GM19238 (cell line): ENCODE results near the gene ART5.
"Not testable (repeated sequence)": the region's sequence is repeated elsewhere in the genome, so short reads cannot be mapped to it uniquely, and the experiment has no call there.

Source experiments
- DNase-seq: peaks from one replicate; pipeline ENCODE4 v3.0.0; 2011; ENCODE audit warnings: low spot score; ENCODE audit not compliant: insufficient read length

The ART5 gene

DNA sequence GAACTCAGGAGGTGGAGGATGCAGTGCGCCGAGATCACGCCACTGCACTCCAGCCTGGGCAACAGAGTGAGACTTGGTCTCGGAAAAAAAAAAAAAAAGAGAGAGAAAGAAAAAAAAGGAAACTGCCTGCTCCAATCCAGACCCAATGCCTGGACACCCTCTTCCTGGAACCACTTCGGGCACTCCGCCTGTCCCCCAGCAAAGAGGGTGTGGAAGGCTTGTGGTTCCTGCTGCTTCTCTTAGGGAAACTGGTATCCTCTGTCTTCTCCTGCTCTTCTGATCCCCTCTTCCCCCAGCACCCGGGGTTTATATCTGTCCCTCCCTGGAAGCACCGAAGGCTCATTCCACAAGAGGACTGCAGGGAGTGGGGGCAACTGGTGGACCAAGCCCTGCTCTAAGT, 16.5 kb upstream of the ART5 start:
- no peak for DNase-seq

- DNase-seq = not testable (repeated sequence)
Observed at GRCh38 chr11:3657331-3657730, 15.5 kb upstream of the ART5 start.

DNA sequence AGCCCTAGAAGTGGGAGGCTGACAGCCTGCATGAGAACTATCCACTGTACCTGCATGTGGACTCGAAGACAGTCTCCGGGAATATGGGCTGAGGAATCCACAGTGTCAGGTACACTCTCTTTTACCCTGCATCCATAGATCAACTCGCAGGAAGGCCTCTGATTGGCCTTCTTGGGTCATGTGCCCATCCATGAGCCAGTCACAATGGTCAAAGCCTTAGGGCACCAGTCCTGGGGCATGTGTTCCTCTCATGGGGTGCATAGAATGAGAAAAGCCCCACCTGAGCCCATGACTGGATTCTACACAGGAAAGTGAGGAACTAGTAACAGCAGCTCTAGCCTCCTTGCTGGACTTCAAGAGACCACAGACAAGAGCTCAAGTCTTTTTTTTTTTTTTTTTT, 13.8 kb upstream of the ART5 start:
- no peak for DNase-seq

DNA sequence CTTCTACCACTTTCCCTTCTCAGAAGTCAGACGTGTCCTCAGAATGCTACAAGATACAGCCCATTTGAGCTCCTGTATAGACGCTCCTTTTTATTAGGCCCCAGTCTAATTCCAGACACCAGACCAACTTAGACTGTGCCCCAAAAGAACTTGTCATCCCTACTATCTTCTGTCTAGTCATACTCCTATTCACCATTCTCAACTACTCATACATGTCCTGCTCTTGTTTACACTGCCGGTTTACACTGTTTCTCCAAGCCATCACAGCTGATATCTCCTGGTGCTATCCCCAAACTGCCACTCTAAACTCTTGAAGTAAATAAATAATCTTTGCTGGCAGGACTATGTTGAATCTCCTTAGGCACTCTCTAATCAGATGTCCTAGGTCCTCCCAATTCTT, 10.7 kb upstream of the ART5 start:
- DNase-seq = not testable (repeated sequence)

DNA sequence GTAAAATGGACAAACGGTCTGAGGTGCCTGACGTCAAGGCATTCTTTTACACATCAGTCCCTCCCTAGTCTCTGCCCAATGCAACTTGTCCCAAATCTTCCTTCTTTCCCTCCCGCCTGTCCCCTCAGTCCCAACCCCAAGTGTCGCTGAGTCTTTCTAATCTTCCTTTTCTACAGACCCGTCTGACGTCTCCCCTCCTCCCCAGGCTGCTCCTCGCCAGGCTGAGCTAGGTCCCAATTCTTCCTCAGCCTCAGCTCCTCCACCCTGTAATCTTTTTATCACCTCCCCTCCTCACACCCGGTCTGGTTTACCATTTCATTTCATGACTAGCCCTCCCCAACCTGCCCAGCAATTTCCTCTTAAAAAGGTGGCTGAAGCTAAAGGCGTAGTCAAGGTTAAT, 7.6 kb upstream of the ART5 start:
- DNase-seq = not testable (repeated sequence)

DNA sequence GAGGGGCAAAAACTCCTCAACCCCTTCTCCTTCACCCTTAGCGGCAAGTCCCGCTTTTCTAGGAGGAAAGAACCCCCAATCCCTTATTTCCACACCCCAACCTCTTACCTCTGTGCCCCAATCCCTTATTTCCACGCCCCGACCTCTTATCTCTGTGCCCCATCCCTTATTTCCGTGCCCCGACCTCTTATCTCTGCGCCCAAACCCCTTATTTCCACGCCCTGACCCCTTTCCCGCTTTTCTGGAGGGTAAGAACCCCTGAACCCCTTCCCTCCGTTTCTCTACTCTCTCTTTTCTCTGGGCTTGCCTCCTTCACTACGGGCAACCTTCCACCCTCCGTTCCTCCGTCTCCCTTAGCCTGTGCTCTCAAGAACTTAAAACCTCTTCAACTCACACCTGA, 7.1 kb upstream of the ART5 start:
- DNase-seq = not testable (repeated sequence)

DNA sequence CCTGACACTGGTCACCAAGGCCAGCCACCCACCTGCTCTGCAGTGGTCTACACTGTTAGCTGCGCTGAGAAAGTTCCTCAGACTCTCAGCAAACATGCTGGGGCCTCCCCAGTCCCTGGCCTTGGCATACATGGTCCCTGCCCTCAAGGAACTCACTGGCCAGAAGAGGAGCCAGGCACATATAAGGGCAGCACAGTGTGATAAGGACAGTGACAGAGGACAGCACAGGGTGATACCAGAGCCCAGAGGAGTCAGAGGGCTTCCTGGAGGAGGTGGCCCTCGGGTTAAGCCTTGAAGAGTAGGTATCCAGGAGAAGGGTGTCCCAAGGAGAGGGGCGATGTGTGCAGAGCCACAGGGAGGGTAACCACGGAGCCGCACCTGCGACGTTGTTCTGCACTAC, 3.8 kb upstream of the ART5 start:
- no peak for DNase-seq

DNA sequence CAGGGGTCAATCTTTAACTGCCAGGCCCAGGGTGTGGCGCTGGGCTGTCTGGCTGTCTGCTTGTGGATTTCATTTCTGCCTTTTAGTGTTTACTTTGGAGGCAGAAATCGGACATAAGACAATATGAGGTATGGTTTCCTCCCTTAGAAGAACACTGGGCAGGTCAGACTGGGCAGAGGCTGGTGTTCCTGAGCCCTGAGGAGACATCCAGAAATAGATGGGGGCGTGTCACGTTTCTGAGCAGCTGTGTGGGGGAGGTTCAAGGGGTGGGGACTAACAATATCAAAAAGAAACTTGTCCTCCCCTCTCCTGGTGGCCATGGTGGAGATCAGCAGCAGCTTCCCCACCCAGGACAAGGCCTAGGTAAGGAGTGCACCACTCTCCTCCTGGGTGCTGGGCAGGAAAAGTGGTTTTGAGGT, 3.0 kb upstream of the ART5 start, which contains the start of gene ART1:
Gene ART1 (plus strand): TSS at position 312 of the 419 bp plus-strand sequence. CDS start 14,086 bp downstream, outside the sequence.
- no peak for DNase-seq

GRCh38 chr11:3643102-3643546, 1.3 kb upstream of the ART5 start:
- DNase-seq = not testable (repeated sequence)

DNA sequence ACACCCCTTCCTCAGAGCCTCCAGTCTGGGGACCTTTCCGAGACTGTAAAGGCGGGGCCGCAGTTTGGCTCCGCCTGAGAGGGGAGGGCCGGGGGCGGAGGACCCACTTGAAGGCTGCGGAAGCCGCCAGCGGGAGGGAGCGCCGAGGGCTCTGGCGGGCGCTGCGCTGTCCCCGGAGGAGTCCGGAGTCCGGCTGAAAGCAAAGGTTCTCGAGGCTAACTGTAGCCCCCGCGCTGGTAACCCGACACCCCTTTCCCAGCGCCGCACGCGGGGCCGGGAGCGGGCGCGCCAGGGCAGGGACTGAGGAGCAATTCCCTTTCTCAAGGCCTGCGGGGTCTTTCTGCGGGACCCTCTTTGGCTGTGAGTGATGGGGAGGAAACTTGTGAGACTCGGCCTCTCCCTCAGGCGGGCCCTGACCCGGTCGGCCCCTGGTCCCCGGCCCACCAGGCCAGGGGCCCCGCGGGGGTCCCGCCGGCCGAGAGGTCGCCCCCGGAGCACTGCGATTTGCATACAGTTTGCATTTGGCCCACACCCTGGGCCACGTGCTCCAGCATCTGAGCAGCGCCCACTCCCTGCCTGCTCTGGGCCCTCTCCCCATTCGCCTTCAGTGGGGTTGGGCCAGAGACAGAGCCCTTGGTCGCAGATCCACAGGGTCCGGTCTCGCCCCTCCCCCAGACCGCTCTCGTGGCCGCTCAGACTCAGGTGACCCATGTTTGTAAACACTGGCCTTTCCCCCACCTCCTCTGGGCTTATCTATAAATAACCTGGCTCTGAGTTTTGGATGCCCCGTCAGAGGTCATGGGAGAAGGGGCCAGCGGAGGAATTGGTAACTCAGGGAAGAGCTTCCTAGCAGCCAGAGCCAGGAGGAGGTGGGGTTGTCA, 519 bp upstream of the ART5 start:
- DNase-seq = peak; percentile 40

GRCh38 chr11:3641191-3641590, 601 bp downstream of the ART5 start:
- no peak for DNase-seq

DNA sequence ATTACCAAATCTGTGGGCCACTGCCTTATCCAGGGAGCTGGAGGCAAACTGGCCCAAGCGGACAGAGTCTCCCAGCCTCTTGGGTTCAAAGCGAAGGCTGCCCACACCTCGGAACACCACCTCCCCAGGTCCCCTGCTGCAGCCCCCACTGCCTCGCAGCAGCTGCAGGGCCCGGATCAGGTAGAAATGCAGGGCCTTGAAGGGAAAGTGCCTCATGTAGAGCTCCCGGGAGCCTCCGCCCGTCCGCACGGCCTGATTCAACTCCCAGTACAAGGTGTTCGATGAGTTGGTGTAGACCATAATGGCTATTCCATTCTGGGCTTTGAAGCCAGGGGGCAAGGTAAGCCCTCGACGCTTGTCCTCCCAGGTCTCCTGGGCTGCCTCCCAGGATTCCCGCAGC, 2.0 kb downstream of the ART5 start:
- no peak for DNase-seq

DNA sequence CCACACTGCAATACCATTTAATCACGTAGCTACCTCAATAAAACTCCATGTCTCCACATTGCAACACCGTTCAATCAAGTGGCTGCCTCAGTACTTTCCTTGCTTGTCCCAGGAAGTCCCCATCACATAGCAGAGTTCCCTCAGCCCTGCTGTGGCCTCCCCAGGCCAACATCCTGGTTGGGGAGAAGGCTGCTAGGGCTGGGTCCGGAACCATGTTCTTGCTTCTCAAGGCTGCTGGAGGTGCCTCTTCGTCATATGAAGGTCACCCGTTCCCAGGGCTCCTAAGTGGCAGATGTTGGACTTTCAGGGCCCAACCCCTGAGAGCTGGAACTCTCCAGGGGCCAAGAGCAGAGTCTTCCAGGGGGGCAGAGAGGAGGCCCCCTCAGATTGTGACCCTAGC, 3.3 kb downstream of the ART5 start:
- no peak for DNase-seq

- DNase-seq = no peak
Observed at GRCh38 chr11:3637201-3637600, 4.6 kb downstream of the ART5 start.

DNA sequence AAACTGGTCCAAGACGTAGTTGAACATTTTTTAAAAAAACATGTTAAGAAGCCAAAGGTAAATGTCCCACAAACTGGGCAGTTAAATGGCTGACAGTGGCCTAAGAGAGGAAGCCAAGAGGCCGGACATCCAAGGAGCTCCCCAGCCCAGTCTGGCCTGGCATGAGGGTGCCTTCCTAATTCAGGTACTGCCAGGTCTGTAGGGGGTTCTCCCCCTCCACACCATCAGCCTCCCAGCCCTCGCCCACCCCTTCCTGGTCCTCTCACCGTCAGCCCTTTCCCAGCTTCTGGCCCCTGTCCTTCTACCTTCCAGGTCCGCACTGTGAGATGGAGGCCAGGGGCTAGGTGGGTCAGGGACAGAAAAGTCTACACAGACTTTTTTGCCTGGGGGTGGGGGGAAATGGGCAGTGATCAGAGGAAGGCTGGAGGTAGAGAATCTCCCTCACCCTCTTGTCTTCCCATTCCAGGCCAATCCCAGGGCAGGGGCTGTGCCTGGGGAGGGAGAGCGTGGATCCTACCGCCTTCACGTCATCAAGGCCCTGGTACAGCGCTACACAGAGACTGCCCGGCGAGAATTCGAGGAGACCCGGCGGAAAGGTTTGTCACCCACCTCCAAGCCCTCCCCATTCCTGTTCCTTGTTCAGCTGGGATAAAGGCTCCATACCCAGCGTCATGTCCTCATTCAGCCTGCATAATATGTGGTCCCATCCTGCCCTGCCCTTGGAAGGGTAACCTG, 6.0 kb downstream of the ART5 start:
- no peak for DNase-seq

DNA sequence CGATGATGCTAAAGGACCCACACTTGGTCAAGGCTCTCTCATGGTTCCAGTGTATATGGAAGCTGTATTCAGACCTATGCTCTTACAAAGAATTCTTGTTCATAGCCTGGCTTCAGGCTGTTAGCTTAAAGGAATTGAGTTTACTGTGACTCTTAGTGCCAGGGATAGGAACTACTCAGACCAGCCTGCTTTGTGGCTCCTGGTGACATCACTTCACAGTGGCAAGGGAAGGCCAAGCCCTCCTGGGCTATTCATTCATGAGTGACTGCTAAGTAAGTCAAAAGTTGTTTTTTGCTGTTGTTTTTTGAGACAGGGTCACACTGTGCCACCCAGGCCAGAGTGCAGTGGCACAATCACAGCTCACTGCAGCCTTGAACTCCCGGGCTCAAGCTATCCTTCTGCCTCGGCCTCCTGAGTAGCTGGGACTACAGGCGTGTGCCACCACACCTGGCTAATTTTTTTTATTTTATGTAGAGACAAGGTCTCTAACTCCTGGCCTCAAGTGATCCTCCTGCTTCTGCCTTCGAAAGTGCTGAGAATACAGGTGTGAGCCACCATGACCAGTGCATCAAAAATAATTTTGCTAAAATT, 9.6 kb downstream of the ART5 start:
- no peak for DNase-seq

- DNase-seq = no peak
Observed at GRCh38 chr11:3631331-3631730, 10.5 kb downstream of the ART5 start.

DNA sequence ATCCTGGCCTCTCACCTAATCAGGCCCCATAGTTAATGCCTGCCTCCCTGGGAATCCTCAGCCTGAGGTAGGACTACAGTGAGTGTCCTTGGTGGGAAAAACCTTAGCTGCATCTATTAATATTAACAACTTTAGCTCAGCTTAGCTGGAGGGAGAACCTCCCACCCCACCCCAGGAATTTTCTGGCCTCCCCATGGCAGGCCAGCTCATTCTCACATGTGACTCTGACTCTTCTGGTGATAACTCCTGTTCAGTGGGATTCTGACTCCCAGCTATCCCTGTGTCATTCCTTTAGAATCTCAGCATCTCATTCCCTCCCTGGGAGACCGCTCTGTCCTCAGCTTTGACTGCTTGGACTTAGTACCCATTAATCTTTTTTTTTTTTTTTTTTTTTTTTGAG, 14.5 kb downstream of the ART5 start:
- DNase-seq = no peak

DNA sequence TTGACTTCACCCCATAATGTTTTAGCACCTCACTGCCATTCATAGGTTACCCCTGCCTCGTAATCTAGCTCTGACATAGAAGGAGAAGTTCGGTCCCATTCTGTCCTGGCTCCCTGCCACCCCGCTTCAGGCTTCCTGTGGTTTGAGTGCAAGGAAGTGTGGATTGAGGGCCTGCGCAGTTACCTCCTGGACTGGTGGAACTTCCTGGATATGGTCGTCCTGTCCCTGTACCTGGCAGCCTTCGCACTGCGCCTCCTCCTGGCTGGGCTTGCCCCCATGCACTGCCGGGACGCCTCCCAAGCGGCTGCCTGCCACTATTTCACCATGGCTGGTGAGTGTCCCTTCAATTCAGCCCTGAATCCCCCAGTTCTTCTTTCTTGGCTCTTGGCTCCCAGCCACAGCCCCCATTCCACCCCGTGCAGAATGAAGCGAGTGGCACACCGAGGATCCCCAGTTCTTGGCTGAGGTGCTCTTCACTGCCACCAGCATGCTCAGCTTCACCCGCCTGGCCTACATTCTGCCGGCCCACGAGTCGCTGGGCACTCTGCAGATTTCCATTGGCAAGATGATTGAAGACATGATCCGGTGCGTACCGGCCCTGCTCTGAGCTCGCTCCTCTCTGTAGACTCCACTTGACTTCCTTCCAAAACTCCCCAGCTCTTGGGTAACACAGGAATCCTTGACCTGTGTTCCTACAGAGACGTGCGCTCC, 15.4 kb downstream of the ART5 start:
- no peak for DNase-seq

- no peak for DNase-seq
Observed at GRCh38 chr11:3623767-3624458, 17.9 kb downstream of the ART5 start.

GRCh38 chr11:3623121-3623520, 18.7 kb downstream of the ART5 start:
- DNase-seq = no peak
